LNCaP clone FGC (cell line): ENCODE data around the gene GALNT10.

Experiments used
- DNase-seq: peaks from one replicate; pipeline ENCODE4 v3.0.0-alpha.2; 2011; ENCODE audit warnings: low read depth
- H3K4me3 ChIP-seq: 2 replicates; pipeline ENCODE4 v1.5.1; 2011; ENCODE audit warnings: mild to moderate bottlenecking, low read depth, low read length, control low read depth
- CTCF ChIP-seq: IDR thresholded peaks from 2 replicates; pipeline ENCODE4 v1.5.1; 2012; ENCODE audit warnings: mild to moderate bottlenecking; ENCODE audit not compliant: control insufficient read depth, insufficient read depth; ENCODE audit errors: extremely low read depth

GALNT10 gene

DNA sequence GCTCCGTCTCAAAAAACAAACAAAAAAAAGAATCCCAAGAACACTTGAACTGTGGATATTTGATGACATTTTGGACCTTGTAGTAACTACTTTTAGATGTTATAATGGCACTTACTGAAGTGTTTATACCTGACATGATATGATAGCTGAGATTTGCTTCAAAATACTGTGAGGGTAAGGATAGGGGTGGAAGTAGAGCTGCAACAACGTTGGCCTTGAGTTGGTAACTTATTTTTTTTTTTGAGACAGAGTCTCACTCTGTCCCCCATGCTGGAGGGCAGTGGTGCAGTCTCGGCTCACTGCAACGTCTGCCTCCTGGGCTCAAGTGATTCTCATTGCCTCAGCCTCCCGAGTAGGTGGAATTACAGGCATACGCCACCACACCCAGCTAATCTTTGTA is 224.6 kb downstream of the GALNT10 start:
- no peak overlapping the region for H3K4me3 ChIP-seq
- TF ChIP-seq CTCF = no peak

GRCh38 chr5:154418344-154418820 is 227.8 kb downstream of the GALNT10 start:
- no peak for DNase-seq
- no peak for TF ChIP-seq CTCF
- no peak overlapping the region for H3K4me3 ChIP-seq

More for the DNA sequence above, 224.6 kb downstream of the GALNT10 start:
- DNase-seq = no peak

DNA sequence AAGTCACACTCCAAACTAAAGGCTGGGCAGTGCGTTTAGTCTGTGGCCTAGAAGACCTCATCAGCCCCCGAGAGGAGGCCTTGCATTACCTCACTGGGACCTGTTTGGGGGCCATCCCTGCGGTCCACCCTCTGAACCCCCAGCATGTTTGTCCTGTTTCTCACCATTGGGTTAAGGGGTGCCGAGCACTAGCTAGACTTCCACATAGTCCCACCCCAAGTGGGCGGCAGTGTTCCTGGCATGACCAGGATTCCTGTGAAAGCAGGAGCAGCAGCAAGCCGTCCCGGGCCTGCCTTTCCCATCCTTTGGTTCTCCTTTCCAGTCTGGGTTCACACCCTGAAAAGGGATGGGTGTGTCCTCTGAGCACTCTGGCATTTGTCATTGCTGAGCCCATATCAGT is 228.7 kb downstream of the GALNT10 start:
- no peak for DNase-seq
- TF ChIP-seq CTCF = no peak
- no peak overlapping the region for H3K4me3 ChIP-seq

DNA sequence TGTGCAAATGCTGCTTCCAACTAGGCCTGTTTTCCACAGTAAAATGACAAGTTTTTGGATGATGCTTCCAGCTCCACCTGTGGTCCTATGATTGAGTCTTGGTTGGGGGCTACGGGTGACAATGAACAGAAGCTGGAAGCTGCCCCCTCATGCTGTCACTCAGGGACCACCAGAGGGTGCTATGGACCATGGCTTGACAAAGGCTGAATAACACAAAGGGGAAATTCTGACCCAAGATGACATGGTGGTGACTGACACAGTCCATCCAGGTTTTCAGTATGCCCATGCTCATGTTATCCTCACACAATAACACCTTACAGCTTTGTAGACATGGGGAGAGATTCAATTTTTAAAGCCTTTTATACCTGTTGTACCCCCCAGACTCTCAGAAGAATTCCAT is 231.3 kb downstream of the GALNT10 start:
- TF ChIP-seq CTCF = peak; percentile 44
- DNase-seq = no peak

GRCh38 chr5:154422298-154422697 is 231.8 kb downstream of the GALNT10 start:
- DNase-seq = no peak
- H3K4me3 ChIP-seq = no peak overlapping the region
- TF ChIP-seq CTCF = no peak

More for the DNA sequence above, 231.3 kb downstream of the GALNT10 start:
- no peak overlapping the region for H3K4me3 ChIP-seq

GRCh38 chr5:154428208-154428607 is 237.7 kb downstream of the GALNT10 start:
- H3K4me3 ChIP-seq = no peak overlapping the region
- no peak for DNase-seq
- TF ChIP-seq CTCF = no peak

DNA sequence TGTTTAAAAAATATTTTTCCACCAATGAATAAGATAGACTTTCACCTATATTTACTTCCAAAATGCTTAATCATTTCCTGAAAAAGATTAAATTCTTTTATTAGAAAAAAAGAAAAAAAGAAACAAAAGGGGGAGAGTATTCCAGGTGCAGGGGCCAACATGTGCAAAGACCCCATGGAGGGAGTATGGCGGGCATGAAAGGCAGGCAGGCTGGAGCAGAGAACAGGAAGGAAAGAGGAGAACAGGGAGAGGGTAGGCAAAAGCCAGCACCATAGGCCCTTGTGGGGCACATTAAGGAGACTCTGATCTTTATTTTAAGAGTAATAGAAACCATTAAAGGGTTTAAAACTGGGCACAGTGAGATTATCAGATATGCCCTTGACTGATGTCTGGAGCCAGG is 238.8 kb downstream of the GALNT10 start:
- H3K4me3 ChIP-seq = no peak overlapping the region
- no peak for DNase-seq
- no peak for TF ChIP-seq CTCF
